ENCODE measurements around the gene CX3CL1.
"Not testable (repeated sequence)": the region's sequence is repeated elsewhere in the genome, so short reads cannot be mapped to it uniquely, and the experiment has no call there.

The CX3CL1 gene

DNA sequence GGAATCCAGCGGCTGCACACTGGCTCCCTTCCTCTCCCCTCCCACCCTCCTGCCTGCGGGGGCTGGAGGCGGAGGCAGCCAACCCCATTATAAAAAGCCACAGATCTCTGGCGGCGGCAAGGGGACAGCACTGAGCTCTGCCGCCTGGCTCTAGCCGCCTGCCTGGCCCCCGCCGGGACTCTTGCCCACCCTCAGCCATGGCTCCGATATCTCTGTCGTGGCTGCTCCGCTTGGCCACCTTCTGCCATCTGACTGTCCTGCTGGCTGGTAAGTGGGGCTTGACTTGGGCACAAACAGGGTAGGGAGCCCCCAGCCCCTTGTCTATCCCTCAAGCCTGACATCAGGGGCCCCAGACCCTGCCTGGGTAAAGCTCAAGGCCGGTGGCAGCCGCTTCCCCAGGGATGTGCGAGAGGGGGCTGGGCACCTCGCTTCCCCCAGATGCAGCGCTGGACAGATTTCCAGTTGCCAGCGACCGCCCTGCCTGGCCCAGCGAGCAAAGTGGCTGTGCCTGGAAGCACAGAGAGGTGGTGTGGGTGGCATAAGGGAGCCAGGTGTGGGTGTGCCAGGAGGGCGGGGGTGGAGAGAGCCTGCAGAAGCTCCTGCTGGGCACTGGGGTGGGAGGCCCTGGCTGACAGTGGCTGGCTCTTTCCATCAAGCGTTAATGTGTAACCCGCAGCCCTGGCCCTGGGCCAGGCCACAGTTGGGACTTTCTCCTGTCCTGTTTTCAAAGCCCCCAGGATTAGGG, at the start of gene CX3CL1:
Gene CX3CL1, plus strand, starts transcription at position 119 of the 745 bp plus-strand sequence. Its CDS starts 79 bp downstream, at position 198.
- no peak for DNase-seq

- DNase-seq = no peak
Observed at GRCh38 chr16:57324749-57325148, 47.5 kb upstream of the CX3CL1 start.

GRCh38 chr16:57325458-57325857, 46.8 kb upstream of the CX3CL1 start:
- no peak for DNase-seq

GRCh38 chr16:57329718-57330327, 42.5 kb upstream of the CX3CL1 start:
- DNase-seq = no peak

DNA sequence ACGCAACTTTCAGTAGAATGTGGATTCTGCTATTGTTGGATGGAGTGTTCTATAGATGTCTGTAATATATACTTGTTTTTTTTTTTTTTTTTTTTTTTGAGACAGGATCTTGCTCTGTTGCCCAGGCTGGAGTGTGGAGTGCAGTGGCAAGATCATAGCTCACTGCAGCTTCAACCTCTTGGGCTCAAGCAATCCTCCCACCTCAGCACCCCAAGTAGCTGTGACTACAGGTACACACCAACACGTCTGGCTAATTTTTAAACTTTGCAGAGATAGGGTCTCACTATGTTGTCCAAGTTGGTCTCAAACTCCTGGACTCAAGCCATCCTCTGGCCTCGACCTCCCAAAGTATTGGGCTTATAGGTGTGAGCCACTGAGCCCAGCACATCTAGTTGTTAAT, 40.9 kb upstream of the CX3CL1 start:
- DNase-seq = no peak

DNA sequence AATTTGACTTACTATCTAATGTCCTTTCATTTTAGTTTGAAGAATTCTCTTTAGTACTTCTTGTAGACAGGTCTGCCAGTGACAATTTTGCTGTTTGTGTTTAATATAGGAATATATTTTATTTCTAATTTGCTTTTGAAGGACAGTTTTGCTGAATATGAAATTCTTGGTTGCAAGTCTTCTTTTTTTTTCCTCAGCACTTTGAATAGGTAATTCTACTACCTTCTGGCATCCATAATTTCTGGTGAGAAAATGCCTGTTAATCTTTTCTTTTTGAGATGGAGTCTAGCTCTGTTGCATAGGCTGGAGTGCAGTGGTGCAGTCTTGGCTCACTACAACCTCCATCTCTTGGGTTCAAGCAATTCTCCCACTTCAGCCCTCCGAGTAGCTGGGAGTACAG, 38.9 kb upstream of the CX3CL1 start:
- DNase-seq = no peak

GRCh38 chr16:57335366-57335765, 36.9 kb upstream of the CX3CL1 start:
- DNase-seq = no peak

DNA sequence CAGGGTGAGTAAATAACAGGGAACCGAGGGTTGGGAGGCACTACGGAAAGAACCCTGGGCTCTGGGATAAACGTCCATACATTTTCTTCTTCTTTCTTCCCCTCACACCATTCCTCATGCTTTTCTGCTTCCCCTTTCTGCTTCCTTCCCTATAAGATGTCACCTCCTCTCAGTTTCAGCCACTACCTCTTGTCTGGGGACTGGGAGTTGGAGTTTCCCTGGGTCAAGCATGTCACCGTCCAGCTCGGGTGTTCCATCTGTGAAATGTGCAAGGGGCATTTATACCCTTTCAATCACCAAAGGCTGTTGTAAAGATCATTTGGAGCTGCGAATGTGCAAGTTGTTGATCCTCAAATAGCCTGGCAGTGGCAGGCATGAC, 31.2 kb upstream of the CX3CL1 start:
- DNase-seq = peak in 1 of 2 experiments; percentile 0

DNA sequence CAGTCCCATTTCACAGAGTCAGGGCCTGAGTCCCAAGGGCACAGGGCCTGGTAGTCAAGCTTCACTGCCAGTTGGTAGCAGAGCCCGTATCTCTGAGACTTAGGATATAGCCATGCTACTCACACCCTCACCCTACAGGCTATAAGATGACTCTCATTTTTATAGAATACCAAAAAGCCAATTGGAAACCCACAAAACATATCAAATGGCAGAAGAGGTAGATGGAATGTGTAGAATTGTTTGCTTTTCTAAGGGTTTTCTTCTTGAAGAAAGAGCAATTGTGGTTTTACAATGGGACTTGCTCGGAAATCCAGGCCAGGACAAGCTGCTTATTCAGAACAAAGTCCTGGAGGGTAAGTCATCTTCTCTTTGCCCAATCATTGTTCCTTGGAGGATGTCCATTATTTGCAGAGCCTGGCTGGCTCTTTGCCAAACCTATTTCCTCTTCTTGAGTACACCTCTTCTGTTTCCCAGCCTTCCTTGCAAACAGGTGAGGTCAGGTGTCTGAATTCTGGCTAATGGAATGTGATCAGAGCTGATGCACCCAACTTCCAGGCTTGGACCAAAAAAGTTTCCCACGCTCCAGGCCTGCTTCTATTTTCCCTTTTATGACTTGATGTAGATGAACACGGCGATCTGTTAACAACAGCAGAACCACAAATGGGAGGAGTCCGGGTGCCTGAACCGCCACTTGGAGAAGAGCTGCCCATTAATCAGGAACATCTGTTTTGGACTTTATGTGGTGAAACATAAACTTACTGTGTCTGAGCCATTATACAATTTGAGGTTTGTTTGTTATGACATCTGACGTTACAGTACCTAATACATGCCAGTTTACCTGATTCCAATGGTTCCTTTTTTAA, 30.6 kb upstream of the CX3CL1 start:
- DNase-seq = no peak

- not testable (repeated sequence) for DNase-seq
Observed at GRCh38 chr16:57342606-57343005, 29.7 kb upstream of the CX3CL1 start.

DNA sequence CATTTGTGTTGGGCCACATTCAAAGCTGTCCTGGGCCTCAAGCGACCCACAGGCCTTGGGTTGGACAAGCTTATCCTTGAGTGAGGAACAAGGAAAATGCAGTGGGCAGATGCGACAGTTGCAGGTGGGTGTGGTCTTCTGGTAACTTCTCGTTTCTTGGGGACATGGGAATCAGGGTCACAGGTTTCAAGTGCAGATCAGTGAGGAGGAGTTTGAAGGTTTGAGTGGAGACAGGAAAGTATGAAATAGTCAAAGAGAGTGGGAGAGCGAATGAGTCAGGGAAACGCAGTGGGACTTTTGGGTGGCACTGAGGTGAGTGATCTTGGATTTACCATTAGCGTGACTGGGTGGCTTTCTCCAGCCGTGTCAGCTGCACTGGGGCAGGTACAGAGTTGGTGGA, 29.1 kb upstream of the CX3CL1 start:
- no peak for DNase-seq

DNA sequence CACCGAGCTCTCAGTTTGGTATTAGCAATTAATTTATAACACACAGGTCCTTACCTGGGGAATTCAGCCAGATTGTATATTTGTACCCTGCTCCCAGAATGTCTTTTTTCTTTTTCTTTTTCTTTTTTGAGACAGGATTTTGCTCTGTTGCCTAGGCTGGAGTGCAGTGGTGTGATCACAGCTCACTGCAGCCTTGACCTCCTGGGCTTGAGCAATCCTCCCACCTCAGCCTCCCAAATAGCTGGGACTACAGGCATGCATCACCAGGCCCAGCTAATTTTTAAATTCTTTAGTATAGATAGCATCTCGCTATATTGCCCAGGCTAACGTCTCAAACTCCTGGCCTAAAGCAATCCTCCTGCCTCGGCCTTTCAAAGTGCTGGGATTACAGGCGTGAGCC, 28.2 kb upstream of the CX3CL1 start:
- not testable (repeated sequence) for DNase-seq

DNA sequence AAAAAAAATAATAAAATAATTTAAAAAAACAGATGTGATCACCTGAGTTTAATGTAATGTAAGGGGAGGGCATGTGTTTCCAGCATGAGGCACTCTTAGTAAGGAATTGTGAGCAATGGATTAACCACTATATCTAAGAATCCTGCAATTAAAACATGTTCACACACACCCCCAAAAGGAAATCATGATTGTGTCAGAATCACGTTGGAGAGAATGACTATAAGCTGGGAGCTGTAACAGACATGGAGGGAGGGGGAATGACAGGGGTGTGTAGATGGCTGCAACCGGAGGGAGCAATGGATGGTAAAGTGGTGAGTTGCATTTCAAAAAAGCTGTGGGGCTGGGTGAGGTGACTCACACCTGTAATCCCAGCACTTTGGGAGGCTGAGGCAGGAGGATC, 27.3 kb upstream of the CX3CL1 start:
- no peak for DNase-seq

- no peak for DNase-seq
Observed at GRCh38 chr16:57345666-57346204, 26.6 kb upstream of the CX3CL1 start.

DNA sequence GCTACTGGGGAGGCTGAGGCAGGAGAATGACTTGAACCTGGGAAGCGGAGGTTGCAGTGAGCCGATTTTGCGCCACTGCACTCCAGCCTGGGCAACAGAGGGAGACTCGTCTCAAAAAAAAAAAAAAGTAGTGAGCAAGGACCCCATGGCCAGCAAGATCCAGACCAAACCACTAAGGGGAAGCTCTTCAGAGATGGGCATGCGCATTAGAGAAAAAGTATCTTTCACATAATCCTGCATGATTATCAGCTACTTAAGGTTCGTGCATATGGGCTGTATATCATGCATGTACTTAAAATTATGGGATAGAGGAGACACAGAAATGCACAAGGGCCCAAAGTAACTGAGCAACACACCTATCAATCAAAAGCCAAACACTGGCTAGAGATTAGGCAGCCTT, 24.4 kb upstream of the CX3CL1 start:
- no peak for DNase-seq

GRCh38 chr16:57348327-57348726, 24.0 kb upstream of the CX3CL1 start:
- no peak for DNase-seq

GRCh38 chr16:57349212-57350031, 22.9 kb upstream of the CX3CL1 start:
- peak in 1 of 2 experiments; percentile 2 for DNase-seq

DNA sequence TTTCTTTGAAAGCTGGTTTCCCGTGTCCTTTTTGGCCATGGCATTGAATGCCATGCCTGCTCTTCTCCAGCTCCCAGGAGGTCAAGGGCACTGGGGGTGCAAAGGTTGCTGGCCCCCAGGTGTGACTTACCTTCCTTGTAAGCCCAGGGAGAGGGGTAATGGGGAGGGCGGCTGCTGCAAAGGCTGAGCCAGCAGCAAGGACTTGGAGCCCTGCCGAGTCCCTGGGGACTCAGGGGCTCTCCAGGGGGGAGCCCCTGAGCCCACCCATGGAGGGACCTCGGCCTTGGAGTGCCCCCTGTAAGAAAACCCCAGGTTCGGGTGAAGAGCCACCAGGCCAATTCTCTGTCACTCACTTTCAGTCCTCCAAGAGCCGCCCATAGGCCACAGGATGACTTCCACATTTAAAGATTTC, 19.6 kb upstream of the CX3CL1 start:
- DNase-seq = no peak

- DNase-seq = no peak
Observed at GRCh38 chr16:57354311-57354710, 18.0 kb upstream of the CX3CL1 start.

DNA sequence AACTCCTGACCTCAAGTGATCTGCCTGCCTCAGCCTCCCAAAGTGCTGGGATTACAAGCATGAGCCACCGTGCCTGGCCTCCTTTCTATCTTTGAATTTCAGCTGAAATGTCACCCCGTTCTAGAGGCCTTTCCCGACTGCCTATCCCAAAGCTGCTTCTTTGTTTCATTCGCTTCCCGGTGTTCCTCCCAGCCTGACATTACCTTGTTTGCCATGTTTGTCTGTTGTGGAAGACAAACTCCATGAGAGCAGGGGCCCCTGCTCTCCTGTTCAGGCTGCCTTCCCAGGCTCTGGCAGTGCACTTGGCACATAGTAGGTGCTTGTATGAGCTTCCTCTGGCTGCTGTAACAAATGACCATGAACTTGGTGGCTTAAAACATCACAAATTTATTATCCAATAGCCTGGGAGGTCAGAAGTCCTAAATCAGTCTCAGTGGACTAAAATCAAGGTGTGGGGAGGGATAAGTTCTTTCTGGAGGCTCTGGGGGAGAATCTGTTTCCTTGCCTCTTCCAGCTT, 16.3 kb upstream of the CX3CL1 start:
- no peak for DNase-seq

- no peak for DNase-seq
Observed at GRCh38 chr16:57356547-57356946, 15.7 kb upstream of the CX3CL1 start.

Measured in AML-193 (cell line).